NT2/D1 (cell line): ENCODE measurements around the gene BST2.

Source experiments
- DNase-seq: peaks from one replicate; pipeline ENCODE4 v3.0.0-alpha.2; 2011; ENCODE audit warnings: low read depth, low spot score
- H3K27me3 ChIP-seq: 2 replicates; pipeline ENCODE4 v1.6.0; 2011; ENCODE audit warnings: mild to moderate bottlenecking; ENCODE audit not compliant: insufficient read length, insufficient read depth
- H3K36me3 ChIP-seq: 2 replicates; pipeline ENCODE4 v1.6.1; 2011; ENCODE audit warnings: mild to moderate bottlenecking, low read length, mixed read lengths; ENCODE audit not compliant: insufficient read depth, insufficient read length
- H3K4me1 ChIP-seq: 2 replicates; pipeline ENCODE4 v1.5.1; 2011; ENCODE audit not compliant: insufficient read depth, insufficient read length
- H3K4me3 ChIP-seq: 2 replicates; pipeline ENCODE4 v1.5.1; 2011; ENCODE audit warnings: low read depth; ENCODE audit not compliant: insufficient read length
- H3K9ac ChIP-seq: 2 replicates; pipeline ENCODE4 v1.6.0; 2011; ENCODE audit warnings: low read depth; ENCODE audit not compliant: insufficient read length
- H3K9me3 ChIP-seq: 2 replicates; pipeline ENCODE4 v1.5.1; 2011; ENCODE audit warnings: mild to moderate bottlenecking, low read length; ENCODE audit not compliant: insufficient read depth
- SUZ12 ChIP-seq: IDR thresholded peaks from 2 replicates; pipeline ENCODE4 v1.6.1; 2011; ENCODE audit not compliant: insufficient read length, insufficient read depth; ENCODE audit errors: extremely low read depth
- YY1 ChIP-seq: IDR thresholded peaks from 2 replicates; pipeline ENCODE4 v1.6.1; 2011; ENCODE audit not compliant: insufficient read length, insufficient read depth
- ZNF274 ChIP-seq: IDR thresholded peaks from 2 replicates; pipeline ENCODE4 v1.6.1; 2011; ENCODE audit warnings: mild to moderate bottlenecking, low read depth, low read length

Gene BST2

DNA sequence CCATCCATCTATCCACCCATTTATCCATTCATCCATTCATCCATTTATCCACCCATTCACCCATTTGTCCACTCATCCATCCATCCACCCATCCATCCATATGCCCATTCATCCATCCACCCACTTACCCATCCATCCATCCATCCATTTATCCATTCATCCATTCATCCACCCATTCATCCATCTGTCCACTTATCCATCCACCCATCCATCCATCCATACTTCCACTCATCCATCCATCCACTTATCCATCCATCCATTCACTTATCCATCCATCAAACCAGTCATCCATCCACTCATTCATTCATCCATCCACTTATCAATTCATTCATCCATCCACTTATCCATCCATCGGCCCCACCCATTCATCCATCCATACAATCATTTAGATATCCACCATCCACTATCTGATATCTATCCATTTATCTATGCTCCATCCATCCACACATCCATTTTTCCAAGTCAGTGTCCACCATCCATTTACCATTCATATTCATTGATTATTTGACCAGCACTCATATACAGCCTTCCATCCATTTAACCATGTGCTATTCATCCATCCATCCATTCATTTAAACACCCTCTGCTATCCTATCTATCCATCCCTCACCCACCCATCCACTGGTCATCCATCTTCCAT is 40.2 kb upstream of the BST2 start:
- no peak for TF ChIP-seq YY1
- TF ChIP-seq ZNF274: no peak
- TF ChIP-seq SUZ12: no peak
- Histone ChIP-seq H3K9ac (no peak overlapping the region), H3K4me1 (peaks cover 5% of the 10 kb centered on the region), H3K4me3 (no peak overlapping the region), H3K36me3 (no peaks in the 10 kb centered on the region), H3K27me3 (peaks cover 34% of the 10 kb centered on the region), H3K9me3 (no peaks in the 10 kb centered on the region)
- DNase-seq: no peak

DNA sequence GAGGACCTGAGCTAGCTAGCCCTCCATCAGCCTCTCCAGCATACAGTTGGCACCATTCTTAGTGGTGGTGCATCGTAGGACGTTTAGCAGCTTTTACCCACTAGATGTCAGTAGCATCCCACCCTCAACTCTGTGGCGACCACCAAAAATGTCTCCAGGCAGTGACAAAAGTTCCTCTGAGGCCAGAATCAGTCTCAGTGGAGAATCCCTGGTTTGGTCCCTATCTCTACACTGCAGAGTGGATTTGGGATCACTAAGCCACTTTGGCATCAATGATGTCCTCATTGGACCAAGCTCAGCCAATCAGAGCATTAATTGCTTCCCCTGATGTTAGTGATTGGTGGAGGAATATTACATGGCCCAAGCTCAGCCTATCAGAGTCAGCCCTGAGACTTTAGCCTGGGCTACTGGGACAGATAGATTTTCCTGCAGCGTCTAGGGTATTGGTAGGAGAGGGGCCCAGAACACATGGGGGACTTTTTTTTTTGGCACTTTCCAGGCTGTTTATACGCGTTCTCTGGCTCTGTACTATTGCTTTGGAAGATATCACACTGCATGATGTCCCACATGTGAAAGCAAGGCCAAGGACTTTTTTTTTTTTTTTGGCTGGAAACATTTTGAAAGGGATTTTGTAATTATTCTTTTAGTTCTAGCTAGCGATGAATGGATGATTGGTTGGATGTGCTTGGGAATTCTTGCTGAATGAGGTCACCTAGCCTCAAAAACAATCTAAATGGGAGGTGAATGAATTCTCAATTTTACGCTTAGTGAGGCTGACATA is 36.0 kb upstream of the BST2 start:
- Histone ChIP-seq H3K9ac (no peak overlapping the region), H3K4me1 (no peaks in the 10 kb centered on the region), H3K27me3 (peaks cover 7% of the 10 kb centered on the region), H3K36me3 (no peaks in the 10 kb centered on the region), H3K9me3 (no peaks in the 10 kb centered on the region), H3K4me3 (no peak overlapping the region)
- DNase-seq: no peak
- TF ChIP-seq YY1 (no peak), SUZ12 (no peak), ZNF274 (no peak)

DNA sequence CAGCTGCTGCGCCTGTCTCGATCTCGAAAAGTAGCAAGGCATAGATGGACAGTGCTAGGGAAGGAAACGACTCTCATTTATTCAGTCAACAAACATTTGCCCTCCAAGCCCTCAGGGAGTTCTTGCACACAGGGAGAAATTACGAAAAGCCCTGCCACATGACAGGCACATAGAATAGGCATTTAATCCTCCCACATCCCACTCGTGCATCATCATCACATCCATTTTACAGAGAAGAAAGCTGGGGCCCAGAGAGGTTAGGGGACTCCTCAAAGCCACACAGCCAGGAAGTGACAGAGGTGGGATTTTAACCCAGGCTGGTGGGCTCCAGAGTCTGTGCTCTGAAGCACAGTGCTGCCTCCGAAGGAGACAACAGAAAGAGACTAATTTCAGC is 31.4 kb upstream of the BST2 start:
- no peaks in the 10 kb centered on the region for H3K4me1 ChIP-seq
- no peaks in the 10 kb centered on the region for H3K9me3 ChIP-seq
- TF ChIP-seq SUZ12: no peak
- no peak for TF ChIP-seq YY1
- TF ChIP-seq ZNF274: no peak
- DNase-seq: no peak
- no peak overlapping the region for H3K9ac ChIP-seq
- H3K36me3 ChIP-seq: no peaks in the 10 kb centered on the region
- H3K4me3 ChIP-seq: no peak overlapping the region
- H3K27me3 ChIP-seq: no peaks in the 10 kb centered on the region

DNA sequence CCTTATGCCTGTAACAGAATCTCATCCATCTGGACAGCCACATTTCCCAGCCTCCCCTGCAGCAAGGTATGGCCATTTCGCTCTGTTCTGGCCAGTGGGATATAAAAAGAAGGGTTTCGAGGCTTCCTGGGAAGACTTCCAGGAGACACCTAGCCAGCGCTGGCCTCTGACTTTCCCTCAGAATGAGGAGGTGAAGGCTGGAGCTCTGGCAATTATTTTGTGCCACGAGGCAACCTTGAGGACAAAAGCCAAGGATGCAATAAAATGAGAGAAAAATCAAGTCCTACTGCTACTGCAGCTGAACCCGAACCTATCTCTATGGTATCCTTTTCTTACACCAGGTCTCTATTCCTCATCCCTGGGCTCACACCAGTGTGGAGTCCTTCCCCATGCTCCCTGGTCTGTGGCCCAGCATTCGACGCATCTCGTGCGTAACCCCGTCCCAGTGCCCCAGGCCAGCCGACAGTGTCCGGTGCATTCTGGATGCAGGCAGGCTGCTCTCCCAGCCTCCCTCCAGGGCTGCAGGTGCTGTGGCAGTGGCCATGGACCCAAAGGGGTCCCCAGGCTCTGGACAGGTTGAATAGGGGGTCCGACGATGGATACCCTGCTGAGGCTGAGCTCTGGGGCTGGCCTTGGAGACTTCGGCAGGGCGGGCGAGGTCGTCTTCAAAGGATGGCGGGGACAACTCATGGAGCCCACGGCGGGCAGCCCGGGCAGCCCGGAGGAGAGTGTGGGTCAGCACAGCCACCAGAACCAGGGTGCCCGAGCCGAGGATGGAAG is 30.9 kb upstream of the BST2 start:
- no peaks in the 10 kb centered on the region for H3K4me1 ChIP-seq
- H3K4me3 ChIP-seq: no peak overlapping the region
- H3K9ac ChIP-seq: no peak overlapping the region
- H3K9me3 ChIP-seq: no peaks in the 10 kb centered on the region
- no peaks in the 10 kb centered on the region for H3K36me3 ChIP-seq
- TF ChIP-seq SUZ12 (no peak), ZNF274 (no peak), YY1 (no peak)
- no peaks in the 10 kb centered on the region for H3K27me3 ChIP-seq
- no peak for DNase-seq

DNA sequence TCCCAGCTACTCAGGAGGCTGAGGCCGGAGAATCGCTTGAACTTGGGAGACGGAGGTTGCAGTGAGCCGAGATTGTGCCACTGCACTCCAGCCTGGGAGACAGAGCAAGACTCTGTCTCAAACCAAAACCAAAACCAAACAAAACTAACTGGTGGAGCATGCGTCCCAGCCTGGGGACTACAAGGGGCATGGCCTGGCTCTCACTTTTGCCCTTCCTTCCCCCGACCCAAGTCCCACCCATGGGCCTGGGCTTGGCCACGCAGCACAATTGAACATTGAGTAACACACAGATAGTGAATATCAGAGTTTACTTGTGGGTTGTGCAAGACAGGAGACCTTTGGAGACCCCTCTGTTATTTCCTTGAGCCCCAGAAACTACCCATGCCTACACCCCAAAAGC is 29.8 kb upstream of the BST2 start:
- Histone ChIP-seq H3K9me3 (no peaks in the 10 kb centered on the region), H3K36me3 (no peaks in the 10 kb centered on the region), H3K9ac (no peak overlapping the region), H3K4me1 (no peaks in the 10 kb centered on the region), H3K27me3 (no peaks in the 10 kb centered on the region), H3K4me3 (no peak overlapping the region)
- no peak for TF ChIP-seq ZNF274
- TF ChIP-seq YY1: no peak
- no peak for TF ChIP-seq SUZ12
- DNase-seq: no peak

DNA sequence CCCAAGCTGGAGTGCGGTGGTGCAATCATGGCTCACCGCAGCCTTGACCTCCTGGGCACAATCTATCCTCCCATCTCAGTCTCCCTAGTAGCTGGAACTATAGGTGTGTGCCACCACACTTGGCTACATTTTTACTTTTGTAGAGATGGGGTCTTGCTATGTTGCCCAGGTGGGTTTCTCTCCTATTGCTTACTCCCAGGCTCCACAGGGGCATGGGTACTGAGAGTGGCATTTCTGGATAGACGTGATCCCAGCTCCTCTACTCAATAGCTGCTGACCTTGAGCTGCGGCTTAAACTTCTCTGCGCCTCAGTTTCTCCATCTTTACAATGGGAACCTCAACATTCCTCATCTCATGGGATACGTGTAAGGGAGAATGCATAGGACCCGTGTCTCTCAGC is 26.0 kb upstream of the BST2 start:
- Histone ChIP-seq H3K27me3 (no peaks in the 10 kb centered on the region), H3K9me3 (no peaks in the 10 kb centered on the region), H3K9ac (no peak overlapping the region), H3K4me1 (no peaks in the 10 kb centered on the region), H3K36me3 (no peaks in the 10 kb centered on the region), H3K4me3 (no peak overlapping the region)
- no peak for DNase-seq
- TF ChIP-seq YY1 (no peak), SUZ12 (no peak), ZNF274 (no peak)

DNA sequence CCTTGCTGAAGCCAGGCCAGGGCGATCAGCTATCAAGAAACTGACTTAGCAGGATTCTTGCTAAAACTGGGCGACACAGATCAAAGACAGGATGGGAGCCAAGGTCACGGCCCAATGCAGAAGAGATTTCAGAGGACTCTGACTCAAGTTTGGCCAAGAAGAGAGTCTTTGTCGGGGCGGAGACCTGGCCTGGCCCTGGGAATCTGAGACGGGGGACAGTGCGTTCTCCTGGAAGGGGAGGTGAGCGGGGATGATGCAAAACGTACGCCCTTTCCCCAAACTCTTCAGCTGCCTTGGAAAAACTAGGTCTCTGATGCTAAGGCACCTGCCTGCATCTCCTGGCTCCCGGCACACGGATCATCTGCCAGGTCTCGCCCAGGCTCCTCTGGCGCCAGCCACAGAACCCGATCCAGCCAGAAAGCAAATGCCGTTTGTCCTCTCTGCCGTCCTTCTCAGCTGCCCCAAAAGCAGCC is 24.2 kb upstream of the BST2 start:
- TF ChIP-seq SUZ12 (no peak), YY1 (no peak), ZNF274 (no peak)
- no peak overlapping the region for H3K4me3 ChIP-seq
- H3K9ac ChIP-seq: no peak overlapping the region
- H3K4me1 ChIP-seq: no peaks in the 10 kb centered on the region
- DNase-seq: no peak
- H3K36me3 ChIP-seq: no peaks in the 10 kb centered on the region
- H3K9me3 ChIP-seq: no peaks in the 10 kb centered on the region
- H3K27me3 ChIP-seq: no peaks in the 10 kb centered on the region
